Esophagus (tissue), 2 donors: ENCODE measurements around the gene NAA20. TPM values are rescaled to one million over a fixed set of nuclear protein-coding genes. Genes with fewer than 3 reads are reported as not detected.

Experiments
- H3K27ac ChIP-seq, 2 donors: one replicate each; pipeline ENCODE4 v1.5.1; 2013; ENCODE audit warnings: low read depth in 2 of 2, mild to moderate bottlenecking in 2 of 2, inconsistent platforms in 1 of 2, low read length in 1 of 2, moderate library complexity in 1 of 2
- H3K27me3 ChIP-seq, 2 donors: one replicate each; pipeline ENCODE4 v1.6.1; 2013; ENCODE audit warnings: low read length in 2 of 2, control low read depth in 1 of 2, mild to moderate bottlenecking in 1 of 2; ENCODE audit not compliant: insufficient read depth in 2 of 2, control insufficient read depth in 1 of 2
- H3K36me3 ChIP-seq, 2 donors: one replicate each; pipeline ENCODE4 v1.6.1; 2013; ENCODE audit warnings: low read length in 1 of 2; ENCODE audit not compliant: control insufficient read depth in 2 of 2, insufficient read depth in 2 of 2
- H3K4me1 ChIP-seq, 2 donors: one replicate each; pipeline ENCODE4 v1.6.1; 2013; ENCODE audit warnings: low read length in 1 of 2; ENCODE audit not compliant: control insufficient read depth in 2 of 2, insufficient read depth in 2 of 2
- H3K4me3 ChIP-seq, 2 donors: one replicate each; pipeline ENCODE4 v1.5.1; 2013; ENCODE audit warnings: low read length in 2 of 2, mild to moderate bottlenecking in 2 of 2, low read depth in 1 of 2, moderate library complexity in 1 of 2
- H3K9me3 ChIP-seq, 2 donors: one replicate each; pipeline ENCODE4 v1.6.1; 2013; ENCODE audit warnings: mild to moderate bottlenecking in 2 of 2, low read depth in 1 of 2, low read length in 1 of 2, moderate library complexity in 1 of 2; ENCODE audit not compliant: control insufficient read depth in 2 of 2, insufficient read depth in 1 of 2
- WGBS, 2 donors: extraction: QIAGEN DNeasy Blood & Tissue Kit; methylation state at CpG; one replicate each; pipeline ENCODE4 v1.1.7; 2013; 5-methylcytosine and 5-hydroxymethylcytosine counted together
- polyA plus RNA-seq, 2 donors: library from polyadenylated mRNA; stranded (reverse); fragments of 200-250 nt; gene quantifications; one replicate each; pipeline ENCODE4 v1.2.3, GENCODE V29; 2013
- donor health status: healthy with polysubstance abuse.
- donor health status: Bipolar disorder and iron deficiency.

The NAA20 gene
- polyA plus RNA-seq, 2 donors, result 186 to 388 TPM

DNA sequence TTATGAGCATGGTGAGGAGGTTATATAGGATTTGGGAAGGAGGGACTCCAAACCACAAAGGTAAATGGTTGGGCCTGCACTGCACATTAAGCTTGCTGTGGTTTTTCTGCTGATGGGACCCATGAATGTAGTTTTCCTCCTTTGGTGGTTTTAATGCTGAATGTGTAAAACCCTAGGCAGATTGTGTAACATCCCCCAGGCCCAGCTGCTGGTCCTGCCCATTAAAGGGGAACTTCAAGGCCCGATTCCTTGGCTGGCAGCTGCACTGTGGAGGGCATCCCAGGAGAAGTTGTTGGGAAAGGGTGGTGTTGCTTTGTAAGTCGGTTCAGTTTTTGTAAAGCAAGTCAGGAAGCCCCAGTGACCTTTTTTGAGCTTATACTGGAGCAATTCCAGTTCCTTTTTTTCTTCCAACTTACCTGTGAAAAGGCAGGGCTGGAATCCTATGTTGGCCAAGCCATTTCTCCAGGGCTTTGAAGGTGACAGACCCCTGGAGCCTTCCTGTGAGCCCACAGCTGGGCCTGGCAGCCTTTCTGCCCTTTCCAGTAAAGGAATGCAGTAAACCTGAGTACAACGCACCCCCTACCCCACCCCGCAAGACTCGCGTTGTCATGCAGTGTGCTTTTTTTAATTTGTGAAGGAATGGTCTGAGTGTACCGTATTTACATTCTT, 43.1 kb upstream of the NAA20 start:
- Histone ChIP-seq H3K4me3 (no peak overlapping the region), H3K27ac (peak overlapping the region; percentile 90 to 97)

DNA sequence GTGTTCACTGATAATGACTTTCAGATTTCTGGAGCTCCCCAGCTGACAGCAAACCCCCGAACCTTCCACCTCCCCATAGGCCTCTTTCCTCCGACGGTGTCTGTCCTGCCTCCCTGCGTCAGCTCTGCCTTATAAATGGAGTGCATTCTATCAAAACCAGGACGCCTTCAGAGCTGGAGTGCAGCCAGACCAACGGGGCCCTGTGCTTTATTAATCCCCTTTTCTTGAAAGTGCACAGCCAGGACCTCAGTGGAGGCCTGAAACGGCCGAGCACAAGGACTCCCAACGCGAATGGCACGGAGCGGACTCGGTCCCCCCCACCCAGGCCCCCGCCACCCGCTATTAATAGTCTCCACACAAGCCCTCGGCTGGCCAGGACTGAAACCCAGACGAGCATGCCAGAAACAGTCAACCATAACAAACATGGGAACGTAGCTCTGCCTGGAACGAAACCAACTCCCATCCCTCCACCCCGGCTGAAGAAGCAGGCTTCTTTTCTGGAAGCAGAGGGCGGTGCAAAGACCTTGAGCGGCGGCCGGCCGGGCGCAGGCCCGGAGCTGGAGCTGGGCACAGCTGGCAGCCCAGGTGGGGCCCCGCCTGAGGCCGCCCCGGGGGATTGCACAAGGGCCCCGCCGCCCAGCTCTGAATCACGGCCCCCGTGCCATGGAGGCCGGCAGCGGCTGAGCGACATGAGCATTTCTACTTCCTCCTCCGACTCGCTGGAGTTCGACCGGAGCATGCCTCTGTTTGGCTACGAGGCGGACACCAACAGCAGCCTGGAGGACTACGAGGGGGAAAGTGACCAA, 42.3 kb upstream of the NAA20 start:
- H3K27me3 ChIP-seq, result no peaks in the 10 kb centered on the region
- WGBS, 2 donors, result 15 to 23% methylated on average over 44 of the region's 44 CpGs
- no peaks in the 10 kb centered on the region for H3K9me3 ChIP-seq
- peaks cover 0 to 7% of the 10 kb centered on the region in 2 donors for H3K36me3 ChIP-seq
- peak overlapping the region; percentile 90 to 97 for H3K27ac ChIP-seq
- peak overlapping the region; percentile 70 to 77 for H3K4me3 ChIP-seq
- peaks cover 2 to 15% of the 10 kb centered on the region in 2 donors for H3K4me1 ChIP-seq

More for the DNA sequence above, 43.1 kb upstream of the NAA20 start:
- Histone ChIP-seq H3K4me1 (peaks cover 2 to 15% of the 10 kb centered on the region in 2 donors), H3K27me3 (no peaks in the 10 kb centered on the region), H3K36me3 (peaks cover 0 to 11% of the 10 kb centered on the region in 2 donors), H3K9me3 (no peaks in the 10 kb centered on the region)
- 7 to 13% methylated on average over 7 of the region's 7 CpGs for WGBS, 2 donors

DNA sequence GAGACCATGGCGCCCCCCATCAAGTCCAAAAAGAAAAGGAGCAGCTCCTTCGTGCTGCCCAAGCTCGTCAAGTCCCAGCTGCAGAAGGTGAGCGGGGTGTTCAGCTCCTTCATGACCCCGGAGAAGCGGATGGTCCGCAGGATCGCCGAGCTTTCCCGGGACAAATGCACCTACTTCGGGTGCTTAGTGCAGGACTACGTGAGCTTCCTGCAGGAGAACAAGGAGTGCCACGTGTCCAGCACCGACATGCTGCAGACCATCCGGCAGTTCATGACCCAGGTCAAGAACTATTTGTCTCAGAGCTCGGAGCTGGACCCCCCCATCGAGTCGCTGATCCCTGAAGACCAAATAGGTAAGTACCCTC, 41.7 kb upstream of the NAA20 start:
- Histone ChIP-seq H3K36me3 (peaks cover 0 to 7% of the 10 kb centered on the region in 2 donors), H3K4me3 (peak overlapping the region; percentile 70 to 77), H3K9me3 (no peaks in the 10 kb centered on the region), H3K27ac (peak overlapping the region; percentile 90 to 97), H3K27me3 (no peaks in the 10 kb centered on the region), H3K4me1 (peaks cover 2 to 15% of the 10 kb centered on the region in 2 donors)
- 22 to 38% methylated on average over 18 of the region's 18 CpGs for WGBS, 2 donors

- Histone ChIP-seq H3K36me3 (peaks cover 0 to 4% of the 10 kb centered on the region in 2 donors), H3K9me3 (no peaks in the 10 kb centered on the region), H3K4me3 (peak overlapping the region; percentile 70 to 77), H3K27ac (peak overlapping the region; percentile 90 to 97), H3K27me3 (no peaks in the 10 kb centered on the region), H3K4me1 (peaks cover 2 to 18% of the 10 kb centered on the region in 2 donors)
- WGBS, 2 donors, result 26 to 41% methylated on average over 9 of the region's 9 CpGs
Observed at GRCh38 chr20:19975901-19976300, 41.3 kb upstream of the NAA20 start.

GRCh38 chr20:19976595-19977372, 40.4 kb upstream of the NAA20 start:
- Histone ChIP-seq H3K27ac (peak overlapping the region; percentile 83 to 90), H3K4me1 (peaks cover 2 to 22% of the 10 kb centered on the region in 2 donors), H3K27me3 (no peaks in the 10 kb centered on the region), H3K4me3 (peak overlapping the region; percentile 42 to 77), H3K9me3 (no peaks in the 10 kb centered on the region), H3K36me3 (peaks cover 0 to 2% of the 10 kb centered on the region in 2 donors)
- WGBS, 2 donors, result 21 to 26% methylated on average over 8 of the region's 8 CpGs

- WGBS, 2 donors, result 31 to 39% methylated on average over 5 of the region's 5 CpGs
- no peaks in the 10 kb centered on the region for H3K36me3 ChIP-seq
- H3K27me3 ChIP-seq, result no peaks in the 10 kb centered on the region
- H3K4me1 ChIP-seq, result peaks cover 2 to 25% of the 10 kb centered on the region in 2 donors
- peak overlapping the region; percentile 83 to 90 for H3K27ac ChIP-seq
- H3K4me3 ChIP-seq, result peak overlapping the region; percentile 42 to 77
- H3K9me3 ChIP-seq, result no peaks in the 10 kb centered on the region
Observed at GRCh38 chr20:19977373-19977770, 39.8 kb upstream of the NAA20 start.

GRCh38 chr20:19978511-19979210, 38.5 kb upstream of the NAA20 start:
- H3K4me3 ChIP-seq, result no peak overlapping the region
- H3K9me3 ChIP-seq, result no peaks in the 10 kb centered on the region
- H3K4me1 ChIP-seq, result peaks cover 2 to 28% of the 10 kb centered on the region in 2 donors
- 56 to 57% methylated on average over 6 of the region's 6 CpGs for WGBS, 2 donors
- peaks cover 0 to 3% of the 10 kb centered on the region in 2 donors for H3K36me3 ChIP-seq
- no peaks in the 10 kb centered on the region for H3K27me3 ChIP-seq
- H3K27ac ChIP-seq, result peak overlapping the region in 1 of 2 donors; percentile 43

DNA sequence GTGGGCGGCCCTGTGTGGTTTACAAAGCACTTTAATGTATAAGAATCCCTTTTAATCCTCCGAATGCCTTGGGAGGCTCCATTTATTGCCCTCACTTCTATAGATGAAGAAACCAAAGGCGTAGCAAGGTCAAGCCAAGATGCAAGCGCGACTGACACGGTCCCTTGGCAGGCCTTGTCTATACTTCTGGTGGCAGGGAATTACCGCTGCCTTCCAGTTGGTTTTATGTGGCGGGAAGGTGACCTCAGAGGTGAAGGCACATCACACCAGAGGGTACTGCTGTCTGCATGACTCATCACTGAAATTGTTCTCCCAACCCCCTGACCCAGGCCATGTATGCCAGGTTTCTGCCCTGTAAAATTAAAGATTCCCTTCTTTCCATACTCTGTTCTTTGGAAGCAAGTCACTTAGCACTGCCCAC, 36.1 kb upstream of the NAA20 start:
- no peak overlapping the region for H3K4me3 ChIP-seq
- no peaks in the 10 kb centered on the region for H3K9me3 ChIP-seq
- H3K4me1 ChIP-seq, result peaks cover 0 to 23% of the 10 kb centered on the region in 2 donors
- H3K27me3 ChIP-seq, result no peaks in the 10 kb centered on the region
- peaks cover 0 to 3% of the 10 kb centered on the region in 2 donors for H3K36me3 ChIP-seq
- WGBS, 2 donors, result 52 to 65% methylated on average over 8 of the region's 8 CpGs
- peak overlapping the region; percentile 28 to 67 for H3K27ac ChIP-seq

DNA sequence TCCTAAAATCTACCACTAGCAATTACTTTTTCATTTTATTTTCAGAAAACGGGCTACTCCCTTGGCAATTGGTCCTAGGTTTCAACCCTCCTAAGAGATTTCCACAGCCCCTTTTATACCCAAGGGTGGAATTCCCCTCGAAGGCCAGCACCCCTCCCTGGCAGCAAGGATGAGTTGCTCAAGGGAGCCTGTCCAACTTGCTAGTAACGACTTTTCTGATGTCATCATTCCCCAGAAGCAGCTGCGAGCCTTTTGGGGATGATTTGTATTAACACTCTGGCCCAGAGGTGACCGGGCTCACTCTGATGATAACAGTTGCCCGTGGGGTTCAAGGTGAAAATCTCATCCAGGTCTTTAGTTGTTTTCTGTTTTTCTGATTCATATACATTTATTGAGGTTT, 30.7 kb upstream of the NAA20 start:
- H3K27me3 ChIP-seq, result no peaks in the 10 kb centered on the region
- WGBS, 2 donors, result 19 to 23% methylated on average over 6 of the region's 6 CpGs
- peaks cover 0 to 12% of the 10 kb centered on the region in 2 donors for H3K4me1 ChIP-seq
- H3K27ac ChIP-seq, result peak overlapping the region; percentile 22 to 43
- H3K36me3 ChIP-seq, result peaks cover 0 to 9% of the 10 kb centered on the region in 2 donors
- no peak overlapping the region for H3K4me3 ChIP-seq
- H3K9me3 ChIP-seq, result no peaks in the 10 kb centered on the region
